Umbilical cord (tissue), 2 donors: ENCODE measurements around the gene ZDHHC17. TPM values are rescaled to one million over a fixed set of nuclear protein-coding genes. Genes with fewer than 3 reads are reported as not detected.

Experiments used
- DNase-seq: peaks from one replicate; pipeline ENCODE4 v3.0.0-alpha.2; 2015; ENCODE audit warnings: low spot score
- total RNA-seq: library from RNA; depleted of rRNA; stranded (reverse); fragments of >200 nt; gene quantifications from one replicate; pipeline ENCODE4 v1.2.3, GENCODE V29; 2014; ENCODE audit warnings: low replicate concordance; ENCODE audit not compliant: insufficient read depth

The ZDHHC17 gene
- total RNA-seq, 1 donor from 2014 or later: 105 TPM

GRCh38 chr12:76878099-76878898 is 114.4 kb downstream of the ZDHHC17 start:
- DNase-seq: peak; percentile 68

DNA sequence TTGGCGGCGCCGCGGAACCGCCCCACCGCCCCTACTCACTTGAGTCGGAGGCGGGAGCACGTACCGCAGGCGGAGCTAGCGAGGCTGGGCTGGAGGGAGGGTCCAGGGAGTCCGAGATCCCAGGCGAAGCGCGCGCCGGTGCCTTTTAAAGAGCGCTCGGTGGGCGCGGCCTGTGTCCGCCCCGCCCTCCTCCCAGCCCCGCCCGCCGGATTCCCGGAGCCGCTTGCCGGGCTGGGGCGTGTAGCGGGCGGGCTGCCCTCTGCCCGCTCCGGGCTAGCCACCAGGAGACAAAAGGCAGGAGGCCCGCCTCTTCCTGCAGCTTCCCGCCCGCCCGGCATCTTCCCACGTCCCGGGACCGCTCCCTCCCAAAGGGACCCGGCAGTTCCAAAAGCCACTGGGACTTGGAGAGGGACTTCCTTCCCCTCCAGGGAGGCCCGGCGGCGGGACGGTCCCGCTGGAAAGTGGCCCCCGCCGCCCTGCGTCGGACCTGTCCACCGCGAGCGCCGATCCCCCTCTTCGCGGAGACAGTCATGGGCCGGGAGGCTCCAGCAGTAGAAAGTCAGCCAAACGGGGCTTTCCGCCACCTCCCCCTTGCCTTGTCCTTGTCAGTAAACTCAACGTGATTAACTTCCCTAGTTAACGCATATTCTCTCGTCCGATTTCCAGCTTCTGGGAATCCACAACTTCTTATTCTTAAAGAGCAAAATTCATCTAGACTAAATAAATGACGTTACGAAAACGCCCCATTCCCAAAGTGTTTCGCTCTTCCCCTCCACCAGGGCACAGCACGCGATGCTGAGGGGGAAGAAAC is 115.2 kb downstream of the ZDHHC17 start, which contains the start of gene CSRP2:
TSS of gene CSRP2 (minus strand) at position 121 of the 811 bp plus-strand sequence. CDS start 12,759 bp downstream, outside the sequence.
- peak; percentile 95 for DNase-seq

DNA sequence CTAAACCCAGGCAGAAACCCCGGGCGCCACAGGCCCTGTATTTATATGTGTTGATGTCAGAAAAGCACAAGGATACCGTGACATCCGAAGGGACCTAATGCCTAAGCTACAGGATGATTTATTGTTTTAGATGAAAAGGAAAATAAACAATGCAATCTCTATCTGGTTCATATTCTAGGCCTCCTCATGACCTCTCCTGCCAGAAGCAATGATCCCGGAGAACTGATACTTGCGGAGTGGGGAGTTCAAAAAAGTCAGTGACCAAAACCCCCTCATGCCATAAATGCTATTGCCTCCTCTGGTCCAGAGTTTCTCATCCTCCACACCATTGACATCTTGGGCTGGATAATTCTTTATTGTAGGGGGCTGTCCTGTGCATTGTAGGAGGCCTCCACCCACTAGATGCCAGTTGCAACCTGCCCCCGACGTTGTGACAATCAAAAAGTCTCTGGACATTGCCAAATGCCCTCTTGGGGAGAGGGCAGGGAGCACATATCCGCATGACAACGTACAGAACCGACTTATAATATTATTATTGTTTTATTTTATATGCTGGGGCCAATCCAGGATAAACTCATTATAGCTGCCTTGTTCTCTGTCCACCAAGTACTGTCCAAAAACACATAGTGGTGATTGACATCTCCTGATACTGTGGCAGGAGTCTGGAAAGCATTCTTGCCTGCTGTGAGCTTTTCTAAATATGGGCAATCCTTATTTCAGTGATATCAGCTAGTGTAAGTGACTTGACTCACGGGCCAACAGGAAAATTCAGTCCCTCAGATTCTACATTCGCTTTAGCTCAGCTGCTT is 116.0 kb downstream of the ZDHHC17 start:
- DNase-seq: peak; percentile 81

GRCh38 chr12:76880519-76881023 is 116.7 kb downstream of the ZDHHC17 start:
- no peak for DNase-seq

DNA sequence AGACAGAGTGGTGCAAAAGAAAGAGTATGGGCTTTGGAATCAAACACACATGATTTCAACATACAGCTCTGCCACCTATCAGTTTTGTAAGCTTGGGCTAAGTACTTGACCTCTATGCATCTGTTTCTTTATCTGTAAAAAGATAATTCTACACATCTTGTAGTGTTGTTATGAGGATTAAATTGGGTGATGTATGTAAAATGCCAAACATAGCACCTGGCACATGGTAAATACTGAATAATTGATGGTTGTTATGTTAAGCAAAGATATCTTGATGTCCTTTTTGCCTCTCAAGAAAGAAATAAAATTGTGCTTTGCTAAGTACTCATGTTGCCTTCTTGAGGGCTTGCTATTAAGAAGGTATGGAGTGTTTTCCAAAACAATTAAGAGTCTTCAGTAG is 117.2 kb downstream of the ZDHHC17 start:
- no peak for DNase-seq

DNA sequence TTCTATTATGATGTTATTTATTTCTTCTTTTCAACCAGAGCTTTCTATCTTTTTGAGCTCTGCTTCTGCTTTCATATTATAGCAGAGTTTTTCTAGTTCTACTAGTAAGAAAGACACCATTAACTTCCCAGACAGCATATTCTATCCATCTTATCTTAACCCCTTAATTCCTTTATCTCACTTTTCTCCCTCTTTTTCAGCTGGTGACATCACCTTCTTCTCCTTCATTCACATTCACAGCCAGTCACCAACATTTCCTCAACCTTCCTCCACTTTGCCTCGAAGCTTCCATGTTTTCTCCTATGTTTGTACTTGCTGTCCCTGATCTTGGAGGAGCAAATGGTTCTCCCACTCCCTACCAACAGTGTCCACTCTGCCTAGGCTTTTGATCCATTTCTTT is 118.5 kb downstream of the ZDHHC17 start:
- DNase-seq: no peak

- no peak for DNase-seq
Measured at GRCh38 chr12:76883151-76883550, 119.2 kb downstream of the ZDHHC17 start.

DNA sequence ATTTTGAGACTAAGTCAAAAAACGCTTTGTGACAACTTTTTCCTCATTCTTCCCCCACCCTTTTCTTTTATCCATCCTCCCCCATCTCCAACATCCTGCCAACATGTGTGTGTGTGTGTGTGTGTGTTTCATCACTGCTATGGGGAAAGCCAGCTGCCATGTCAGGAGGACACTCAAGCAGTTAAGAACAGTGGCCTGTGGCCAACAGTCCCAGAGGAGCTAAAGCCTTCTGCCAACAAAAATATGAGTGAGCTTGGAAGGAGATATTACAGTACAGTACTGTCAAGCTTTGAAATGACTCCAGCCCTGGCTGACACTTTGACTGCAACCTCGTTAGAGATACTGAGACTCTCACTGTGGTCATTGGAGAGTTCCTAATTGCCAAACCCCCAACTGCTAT is 119.9 kb downstream of the ZDHHC17 start:
- DNase-seq: no peak

DNA sequence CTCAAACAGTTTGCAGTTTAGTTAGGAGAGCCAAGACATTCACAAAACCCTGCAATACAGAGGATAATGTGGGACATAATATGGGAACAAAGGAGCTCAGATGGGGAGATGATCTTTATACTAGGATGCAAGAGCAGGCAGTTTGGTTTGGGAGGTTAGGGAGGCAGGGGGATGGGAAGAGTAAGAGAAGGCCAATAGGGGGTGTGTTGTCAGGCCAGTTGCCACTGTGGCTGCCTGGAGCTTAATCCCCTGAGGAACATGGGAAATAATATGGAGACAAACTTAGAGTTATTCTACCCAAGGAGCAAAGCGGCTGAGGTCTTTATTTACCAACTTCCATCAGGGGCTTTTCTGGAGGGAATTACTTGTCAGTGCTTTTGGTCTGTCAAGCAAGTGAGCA is 124.9 kb downstream of the ZDHHC17 start:
- no peak for DNase-seq

DNA sequence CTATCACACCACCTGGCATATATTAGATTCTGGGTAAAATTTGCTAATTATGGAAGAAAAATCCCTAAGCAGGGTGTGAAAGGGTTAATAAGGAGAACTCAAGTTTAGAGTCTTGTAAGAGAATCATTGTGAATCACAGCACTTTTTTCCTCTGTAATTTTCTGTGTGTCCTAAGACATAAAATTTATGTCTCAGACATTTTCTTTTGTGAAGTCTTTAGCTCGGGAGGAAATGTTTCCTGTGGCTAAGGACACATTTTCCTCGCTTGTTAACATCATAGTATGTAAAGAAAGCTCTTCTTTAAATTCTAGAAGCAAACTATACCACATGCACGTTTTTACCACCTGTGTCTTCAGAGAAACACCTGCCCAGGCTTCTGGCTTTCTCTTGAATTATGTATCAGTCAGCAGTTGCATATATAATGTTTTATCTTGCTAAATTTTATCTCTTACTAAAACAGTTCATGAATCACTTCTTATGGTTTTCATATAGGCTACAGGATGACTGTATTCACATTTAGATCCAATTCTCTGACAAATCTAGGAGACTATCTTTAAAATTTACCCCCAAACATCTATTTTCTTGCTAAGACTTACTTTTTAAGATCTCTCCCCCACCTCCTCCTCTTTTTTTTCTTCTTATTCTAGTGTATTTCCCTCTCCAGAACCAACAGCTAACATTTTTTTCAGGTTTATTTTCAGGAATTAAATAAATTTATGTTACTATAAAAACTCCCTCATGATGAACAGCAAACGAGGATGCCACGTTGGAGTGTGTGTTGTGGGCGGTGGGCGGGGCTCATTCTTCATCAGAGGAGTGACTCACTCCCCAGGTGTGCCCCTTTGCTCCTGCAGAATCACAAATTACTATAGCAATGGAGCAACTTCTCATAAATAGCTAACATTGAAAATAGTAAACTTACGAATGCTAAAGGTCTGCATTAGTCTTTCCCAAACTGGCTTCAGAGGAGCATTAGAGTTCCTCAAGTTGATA is 126.5 kb downstream of the ZDHHC17 start:
- DNase-seq: no peak

DNA sequence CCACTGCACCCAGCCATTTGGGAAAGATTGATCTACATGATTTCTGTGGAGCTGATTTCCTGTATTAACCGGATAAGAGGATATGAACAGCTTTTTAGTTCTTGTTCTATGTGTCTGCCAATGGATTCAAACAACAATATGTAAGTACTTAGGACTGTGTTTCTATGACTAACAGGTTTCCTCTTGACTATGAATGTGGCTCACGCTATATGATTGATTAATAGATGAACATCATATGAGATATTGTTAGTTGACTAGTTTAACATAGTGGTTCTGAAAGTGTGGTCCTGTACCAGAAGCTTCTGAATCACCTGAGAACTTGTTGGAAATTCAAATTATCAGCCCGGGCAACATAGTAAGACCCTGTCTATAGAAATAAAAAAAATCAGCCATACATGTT is 127.7 kb downstream of the ZDHHC17 start:
- no peak for DNase-seq

DNA sequence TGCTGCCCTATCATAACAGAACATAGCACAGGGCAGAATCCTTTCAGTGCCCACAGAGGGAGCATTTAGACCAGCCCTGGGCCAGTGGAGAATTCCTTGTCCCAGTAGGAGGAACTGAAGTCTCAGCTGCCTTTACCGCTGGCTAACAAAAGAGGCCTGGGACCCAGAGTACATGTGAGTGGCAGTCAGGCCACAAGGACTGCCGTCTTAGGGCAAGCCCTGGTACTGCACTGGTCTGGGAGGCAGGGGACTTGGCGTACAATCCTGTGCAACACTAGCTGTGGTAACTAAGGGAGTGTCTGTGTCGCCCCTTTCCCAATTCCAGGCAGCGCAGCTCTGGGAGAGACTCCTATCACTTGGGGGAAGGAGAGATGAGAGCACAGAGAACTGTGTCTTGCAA is 131.9 kb downstream of the ZDHHC17 start:
- DNase-seq: no peak

GRCh38 chr12:76896274-76896673 is 132.4 kb downstream of the ZDHHC17 start:
- DNase-seq: no peak

DNA sequence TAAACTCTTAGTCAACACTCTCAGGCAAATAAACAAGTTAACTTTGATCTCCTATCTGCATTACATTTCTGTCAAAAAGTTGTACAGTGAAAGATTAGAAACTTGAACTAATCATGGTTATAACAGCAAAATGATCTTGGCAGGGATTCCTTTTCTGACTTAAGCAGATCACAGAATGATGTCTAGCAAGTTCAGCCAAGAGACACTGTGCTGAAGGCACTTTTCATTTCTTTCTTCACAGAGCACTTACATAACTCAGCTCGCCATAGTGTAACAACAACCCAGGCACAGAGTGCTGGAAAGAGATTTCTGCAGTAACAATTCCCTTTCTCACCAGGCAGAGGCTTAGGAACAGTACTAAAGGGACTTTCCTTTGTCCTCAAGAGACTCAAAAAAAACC is 134.5 kb downstream of the ZDHHC17 start:
- DNase-seq: peak; percentile 85

- DNase-seq: no peak
Measured at GRCh38 chr12:76899522-76899921, 135.6 kb downstream of the ZDHHC17 start.

- peak; percentile 32 for DNase-seq
Measured at GRCh38 chr12:76901628-76902380, 137.9 kb downstream of the ZDHHC17 start.
